CD14-positive monocyte (primary cell): ENCODE measurements around the gene GDI2. TPM values are rescaled to one million over a fixed set of nuclear protein-coding genes. Genes with fewer than 3 reads are reported as not detected.

Source experiments
- DNase-seq, 3 donors: peaks; one replicate each; pipeline ENCODE4 v3.0.0-alpha.2; 2011 to 2022
- H2AFZ ChIP-seq: 2 replicates; pipeline ENCODE4 v1.6.0; 2012; ENCODE audit warnings: mild to moderate bottlenecking, low read depth, low read length, inconsistent platforms; ENCODE audit not compliant: insufficient read depth, poor library complexity, severe bottlenecking
- H3K27ac ChIP-seq, 2 donors: 1 replicate in 1 of 2; 2 replicates in 1 of 2; pipeline ENCODE4 v1.5.1; 2012 to 2013; ENCODE audit warnings: low read length in 2 of 2, control low read depth in 1 of 2, inconsistent platforms in 1 of 2, low read depth in 1 of 2, mild to moderate bottlenecking in 1 of 2
- H3K27me3 ChIP-seq, 2 donors: one replicate each; pipeline versions ENCODE4 v1.6.0 to v1.6.1; 2011 to 2013; ENCODE audit warnings: low read length in 2 of 2; ENCODE audit not compliant: control insufficient read depth in 2 of 2, insufficient read depth in 2 of 2
- H3K36me3 ChIP-seq, 2 donors: replicated peaks in 1 of 2; 1 replicate in 1 of 2; 2 replicates in 1 of 2; pipeline versions ENCODE4 v1.5.1 to v1.6.1; 2012 to 2013; ENCODE audit warnings: low read length in 2 of 2, control low read depth in 1 of 2, inconsistent platforms in 1 of 2, mild to moderate bottlenecking in 1 of 2; ENCODE audit not compliant: insufficient read depth in 2 of 2, control insufficient read depth in 1 of 2
- H3K4me1 ChIP-seq, 2 donors: 1 replicate in 1 of 2; 2 replicates in 1 of 2; pipeline versions ENCODE4 v1.5.1 to v1.6.1; 2012 to 2013; ENCODE audit warnings: low read length in 2 of 2, control low read depth in 1 of 2, inconsistent platforms in 1 of 2, mild to moderate bottlenecking in 1 of 2, moderate library complexity in 1 of 2; ENCODE audit not compliant: insufficient read depth in 2 of 2, control insufficient read depth in 1 of 2
- H3K4me2 ChIP-seq: replicated peaks from 2 replicates; pipeline ENCODE3; 2012; ENCODE audit warnings: low read length, moderate library complexity, mild to moderate bottlenecking; ENCODE audit not compliant: poor library complexity, severe bottlenecking; ENCODE audit errors: extremely low read depth
- H3K4me3 ChIP-seq, 3 experiments: fragments of 200-600 bp in 1 of 3; sonication (generic) in 1 of 3; replicated peaks in 1 of 3; 1 replicate in 2 of 3; 2 replicates in 1 of 3; pipeline ENCODE4 v1.5.1; 2011 to 2013; ENCODE audit warnings: low read length in 3 of 3, mild to moderate bottlenecking in 3 of 3, control low read depth in 2 of 3, low read depth in 2 of 3, inconsistent platforms in 1 of 3, moderate library complexity in 1 of 3
- H3K79me2 ChIP-seq: 2 replicates; pipeline ENCODE4 v1.6.0; 2012; ENCODE audit warnings: mild to moderate bottlenecking, control low read depth, inconsistent platforms, low read length, moderate library complexity; ENCODE audit not compliant: insufficient read depth
- H3K9ac ChIP-seq: 2 replicates; pipeline ENCODE4 v1.6.0; 2017; ENCODE audit warnings: low read length, mild to moderate bottlenecking; ENCODE audit not compliant: insufficient read depth, poor library complexity, severe bottlenecking
- H3K9me3 ChIP-seq, 2 donors: replicated peaks in 1 of 2; 1 replicate in 1 of 2; 2 replicates in 1 of 2; pipeline versions ENCODE4 v1.5.1 to v1.6.1; 2012 to 2013; ENCODE audit warnings: low read length in 2 of 2, control low read depth in 1 of 2; ENCODE audit not compliant: control insufficient read depth in 1 of 2, insufficient read depth in 1 of 2
- H4K20me1 ChIP-seq: 2 replicates; pipeline ENCODE4 v1.6.0; 2012; ENCODE audit warnings: mild to moderate bottlenecking, low read length, control low read depth, moderate library complexity; ENCODE audit not compliant: insufficient read depth
- H3K27ac Mint-ChIP-seq, 7 donors: one replicate each; pipeline ENCODE4 v1.8.0; 2020; ENCODE audit warnings: mild to moderate bottlenecking in 7 of 7, mixed read lengths in 7 of 7, moderate library complexity in 6 of 7, inconsistent platforms in 2 of 7
- H3K27me3 Mint-ChIP-seq, 3 donors: one replicate each; pipeline ENCODE4 v1.8.0; 2021 to 2022; ENCODE audit warnings: low read depth in 3 of 3, mild to moderate bottlenecking in 3 of 3, mixed read lengths in 3 of 3, moderate library complexity in 3 of 3, inconsistent platforms in 1 of 3
- H3K36me3 Mint-ChIP-seq, 2 donors: one replicate each; pipeline ENCODE4 v1.8.0; 2020; ENCODE audit warnings: mixed read lengths in 2 of 2, inconsistent platforms in 1 of 2, mild to moderate bottlenecking in 1 of 2
- H3K4me1 Mint-ChIP-seq: one replicate; pipeline ENCODE4 v1.8.0; 2020; ENCODE audit warnings: mild to moderate bottlenecking, mixed read lengths
- H3K4me3 Mint-ChIP-seq, 2 donors: one replicate each; pipeline ENCODE4 v1.8.0; 2020; ENCODE audit warnings: mild to moderate bottlenecking in 2 of 2, mixed read lengths in 2 of 2, moderate library complexity in 1 of 2
- H3K9me3 Mint-ChIP-seq, 7 donors: one replicate each; pipeline ENCODE4 v1.8.0; 2020 to 2022; ENCODE audit warnings: mixed read lengths in 7 of 7, mild to moderate bottlenecking in 6 of 7, moderate library complexity in 6 of 7, inconsistent platforms in 2 of 7
- WGBS: methylation state at CpG from one replicate; pipeline ENCODE4 v1.1.5; 2013; ENCODE audit warnings: missing lambda C conversion rate; ENCODE audit not compliant: insufficient coverage; 5-methylcytosine and 5-hydroxymethylcytosine counted together
- intact Hi-C, 2 donors: fragments of 100-400 bp; cut with micrococcal nuclease; formaldehyde crosslinking; loops; one replicate each; pipeline versions ENCODE4 v1.15.0 to v1.15.1; 2023
- polyA plus RNA-seq, 3 donors: library from polyadenylated mRNA; depleted of rRNA in 1 of 3; unstranded in 2 of 3; stranded (reverse) in 1 of 3; fragments of 300-500 nt in 2 of 3; fragments of >200 nt in 1 of 3; fragmentation: Illumina TruSeq in 2 of 3; gene quantifications; 1 replicate in 2 of 3; 2 replicates in 1 of 3; pipeline ENCODE4 v1.2.3, GENCODE V29; 2012 to 2021
- TF ChIP-seq, protein P1 (sequence below): fragments of 200-600 bp; IDR thresholded peaks from one replicate; pipeline ENCODE4 v1.8.0; 2022; ENCODE audit warnings: antibody characterized with exemption, mild to moderate bottlenecking

GDI2 gene
- polyA plus RNA-seq, 3 donors: 100 to 320 (median 316) TPM

DNA sequence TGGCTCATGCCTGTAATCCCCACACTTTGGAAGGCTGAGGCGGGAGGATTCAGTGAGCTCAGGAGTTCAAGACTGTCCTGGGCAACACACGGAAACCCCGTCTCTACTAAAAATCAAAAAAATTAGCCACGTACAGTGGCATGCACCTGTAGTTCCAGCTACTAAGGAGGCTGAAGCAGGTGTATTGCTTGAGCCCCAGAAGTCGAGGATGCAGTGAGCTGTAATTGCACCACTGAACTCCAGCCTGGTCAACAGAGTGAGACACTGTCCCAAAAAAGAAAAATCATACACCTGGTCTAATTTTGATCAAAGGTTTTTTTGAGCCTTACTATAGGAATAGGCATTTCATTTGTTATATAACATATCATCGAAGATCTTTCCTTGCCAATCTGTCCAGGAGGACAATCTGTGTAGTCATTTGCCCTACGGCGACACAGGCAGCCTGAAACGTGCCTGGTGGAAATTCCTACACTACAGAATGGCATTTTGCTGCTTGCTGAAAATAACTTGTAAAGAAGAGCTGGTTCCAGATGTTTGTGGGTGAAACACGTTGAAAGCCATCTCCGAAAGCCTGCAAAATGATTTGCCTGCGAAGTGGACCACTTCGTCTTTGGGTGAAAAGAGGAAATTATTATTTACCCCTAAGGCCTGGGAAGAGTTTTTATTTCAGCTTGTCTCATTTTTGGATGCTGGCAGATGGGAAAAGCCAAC lies 31.3 kb upstream of the GDI2 start:
- no peak overlapping the region for H3K27ac ChIP-seq
- H3K36me3 ChIP-seq: no peaks in the 10 kb centered on the region
- no peaks in the 10 kb centered on the region for H3K9me3 ChIP-seq
- H3K9me3 Mint-ChIP-seq: peaks cover 0 to 2% (median 0%) of the 10 kb centered on the region in 7 donors
- H2AFZ ChIP-seq: no peak overlapping the region
- TF ChIP-seq, protein P1, sequence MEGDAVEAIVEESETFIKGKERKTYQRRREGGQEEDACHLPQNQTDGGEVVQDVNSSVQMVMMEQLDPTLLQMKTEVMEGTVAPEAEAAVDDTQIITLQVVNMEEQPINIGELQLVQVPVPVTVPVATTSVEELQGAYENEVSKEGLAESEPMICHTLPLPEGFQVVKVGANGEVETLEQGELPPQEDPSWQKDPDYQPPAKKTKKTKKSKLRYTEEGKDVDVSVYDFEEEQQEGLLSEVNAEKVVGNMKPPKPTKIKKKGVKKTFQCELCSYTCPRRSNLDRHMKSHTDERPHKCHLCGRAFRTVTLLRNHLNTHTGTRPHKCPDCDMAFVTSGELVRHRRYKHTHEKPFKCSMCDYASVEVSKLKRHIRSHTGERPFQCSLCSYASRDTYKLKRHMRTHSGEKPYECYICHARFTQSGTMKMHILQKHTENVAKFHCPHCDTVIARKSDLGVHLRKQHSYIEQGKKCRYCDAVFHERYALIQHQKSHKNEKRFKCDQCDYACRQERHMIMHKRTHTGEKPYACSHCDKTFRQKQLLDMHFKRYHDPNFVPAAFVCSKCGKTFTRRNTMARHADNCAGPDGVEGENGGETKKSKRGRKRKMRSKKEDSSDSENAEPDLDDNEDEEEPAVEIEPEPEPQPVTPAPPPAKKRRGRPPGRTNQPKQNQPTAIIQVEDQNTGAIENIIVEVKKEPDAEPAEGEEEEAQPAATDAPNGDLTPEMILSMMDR: no peak
- H3K36me3 Mint-ChIP-seq: no peaks in the 10 kb centered on the region
- H3K9ac ChIP-seq: no peak overlapping the region
- intact Hi-C loops: no loop called here
- WGBS: 79% methylated on average over 4 of the region's 13 CpGs
- peak overlapping the region in 1 of 7 donors; percentile 28 for H3K27ac Mint-ChIP-seq
- DNase-seq: no peak
- H3K4me1 Mint-ChIP-seq: peaks cover 15% of the 10 kb centered on the region
- peaks cover 0 to 9% (median 2%) of the 10 kb centered on the region in 3 donors for H3K27me3 Mint-ChIP-seq
- no peaks in the 10 kb centered on the region for H3K79me2 ChIP-seq
- H4K20me1 ChIP-seq: no peaks in the 10 kb centered on the region
- no peak overlapping the region for H3K4me3 ChIP-seq
- no peaks in the 10 kb centered on the region for H3K27me3 ChIP-seq
- H3K4me3 Mint-ChIP-seq: no peak overlapping the region
- peaks cover 6 to 9% of the 10 kb centered on the region in 2 donors for H3K4me1 ChIP-seq
- H3K4me2 ChIP-seq: no peak overlapping the region

DNA sequence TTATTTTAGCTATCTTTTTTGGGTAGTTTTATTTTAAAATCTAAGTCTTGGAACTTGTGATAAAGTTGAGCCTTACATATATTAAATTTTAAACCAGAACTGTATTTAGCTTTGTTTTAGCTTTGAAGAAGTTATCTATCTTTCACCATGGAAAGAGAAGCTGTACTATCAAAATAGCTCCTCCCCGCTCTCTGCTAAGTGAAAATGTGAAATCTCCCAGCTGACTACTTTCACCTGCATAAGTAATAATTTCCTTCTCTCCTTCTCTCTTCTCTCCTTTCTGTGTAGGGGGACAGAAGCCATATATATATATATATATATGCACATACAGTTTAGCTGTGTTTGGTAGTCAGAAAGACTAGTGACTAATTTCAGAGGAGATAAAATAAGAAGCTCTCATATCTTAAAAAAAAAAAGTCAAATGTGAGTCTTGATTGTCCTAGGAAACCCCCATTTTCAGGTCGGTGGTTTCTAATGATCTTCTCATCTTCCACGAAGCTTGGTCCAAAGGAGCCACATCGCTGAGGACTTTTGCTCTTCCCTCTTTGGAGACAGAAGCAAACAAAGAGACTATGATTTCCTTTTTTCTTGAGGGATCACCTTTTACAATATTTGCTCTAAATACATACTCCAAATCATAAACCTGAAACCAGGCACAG lies 30.6 kb upstream of the GDI2 start:
- no peak overlapping the region for H3K27ac ChIP-seq
- TF ChIP-seq, protein P1: no peak
- H3K4me3 ChIP-seq: no peak overlapping the region
- H3K9me3 ChIP-seq: no peaks in the 10 kb centered on the region
- H3K27me3 Mint-ChIP-seq: peaks cover 0 to 9% (median 2%) of the 10 kb centered on the region in 3 donors
- no peak overlapping the region for H3K9ac ChIP-seq
- no peak overlapping the region for H2AFZ ChIP-seq
- H3K4me3 Mint-ChIP-seq: no peak overlapping the region
- 94% methylated on average over 3 of the region's 4 CpGs for WGBS
- H3K36me3 Mint-ChIP-seq: no peaks in the 10 kb centered on the region
- no peak overlapping the region for H3K27ac Mint-ChIP-seq
- H3K79me2 ChIP-seq: no peaks in the 10 kb centered on the region
- H3K9me3 Mint-ChIP-seq: peaks cover 0 to 2% (median 0%) of the 10 kb centered on the region in 7 donors
- peaks cover 6 to 9% of the 10 kb centered on the region in 2 donors for H3K4me1 ChIP-seq
- H4K20me1 ChIP-seq: no peaks in the 10 kb centered on the region
- peaks cover 15% of the 10 kb centered on the region for H3K4me1 Mint-ChIP-seq
- no peak overlapping the region for H3K4me2 ChIP-seq
- no peaks in the 10 kb centered on the region for H3K27me3 ChIP-seq
- H3K36me3 ChIP-seq: no peaks in the 10 kb centered on the region
- no peak for DNase-seq
- intact Hi-C loops: no loop called here
